HG03045 (cell line): ENCODE data around the gene DNAH14.
"Not testable (repeated sequence)": the region's sequence is repeated elsewhere in the genome, so short reads cannot be mapped to it uniquely, and the experiment has no call there.

Source experiments
- ATAC-seq: cut with Tn5 transposase; IDR thresholded peaks from one replicate; pipeline ENCODE4 v1.9.1; 2021; ENCODE audit warnings: mild to moderate bottlenecking, moderate library complexity; ENCODE audit not compliant: unreplicated experiment

The DNAH14 gene

GRCh38 chr1:224929335-224930237 lies at the start of gene DNAH14:
Gene DNAH14 (plus strand): TSS chr1:224929675. CDS start chr1:224952703, 23,028 bp downstream.
- no peak for ATAC-seq

GRCh38 chr1:224880593-224881307 lies 48.7 kb upstream of the DNAH14 start:
- ATAC-seq: no peak

GRCh38 chr1:224881308-224881692 lies 48.2 kb upstream of the DNAH14 start:
- not testable (repeated sequence) for ATAC-seq

- no peak for ATAC-seq
These were observed 47.7 kb upstream of the DNAH14 start for GRCh38 chr1:224881762-224882211.

- ATAC-seq: no peak
These were observed 47.2 kb upstream of the DNAH14 start for GRCh38 chr1:224882264-224882663.

- ATAC-seq: no peak
These were observed 46.4 kb upstream of the DNAH14 start for GRCh38 chr1:224883091-224883490.

GRCh38 chr1:224884361-224884801 lies 45.1 kb upstream of the DNAH14 start:
- ATAC-seq: no peak

GRCh38 chr1:224885376-224885775 lies 44.1 kb upstream of the DNAH14 start:
- ATAC-seq: not testable (repeated sequence)

- no peak for ATAC-seq
These were observed 34.6 kb upstream of the DNAH14 start for GRCh38 chr1:224894915-224895314.

GRCh38 chr1:224896130-224896781 lies 33.2 kb upstream of the DNAH14 start:
- ATAC-seq: no peak

- no peak for ATAC-seq
These were observed 31.7 kb upstream of the DNAH14 start for GRCh38 chr1:224897529-224898327.

- ATAC-seq: no peak
These were observed 30.5 kb upstream of the DNAH14 start for GRCh38 chr1:224898937-224899336.

GRCh38 chr1:224900062-224900630 lies 29.3 kb upstream of the DNAH14 start:
- no peak for ATAC-seq

GRCh38 chr1:224901087-224901810 lies 28.2 kb upstream of the DNAH14 start:
- ATAC-seq: no peak

- no peak for ATAC-seq
These were observed 25.5 kb upstream of the DNAH14 start for GRCh38 chr1:224903955-224904354.

- no peak for ATAC-seq
These were observed 23.1 kb upstream of the DNAH14 start for GRCh38 chr1:224906340-224906739.

- no peak for ATAC-seq
These were observed 18.3 kb upstream of the DNAH14 start for GRCh38 chr1:224911217-224911616.

GRCh38 chr1:224914292-224914900 lies 15.1 kb upstream of the DNAH14 start:
- no peak for ATAC-seq

- no peak for ATAC-seq
These were observed 10.0 kb upstream of the DNAH14 start for GRCh38 chr1:224919508-224919907.
